ENCODE data around the gene NUDT16L1. TPM values are rescaled to one million over a fixed set of nuclear protein-coding genes. Genes with fewer than 3 reads are reported as not detected.

The NUDT16L1 gene
- polyA plus RNA-seq, 1 experiment: 25.2 TPM

DNA sequence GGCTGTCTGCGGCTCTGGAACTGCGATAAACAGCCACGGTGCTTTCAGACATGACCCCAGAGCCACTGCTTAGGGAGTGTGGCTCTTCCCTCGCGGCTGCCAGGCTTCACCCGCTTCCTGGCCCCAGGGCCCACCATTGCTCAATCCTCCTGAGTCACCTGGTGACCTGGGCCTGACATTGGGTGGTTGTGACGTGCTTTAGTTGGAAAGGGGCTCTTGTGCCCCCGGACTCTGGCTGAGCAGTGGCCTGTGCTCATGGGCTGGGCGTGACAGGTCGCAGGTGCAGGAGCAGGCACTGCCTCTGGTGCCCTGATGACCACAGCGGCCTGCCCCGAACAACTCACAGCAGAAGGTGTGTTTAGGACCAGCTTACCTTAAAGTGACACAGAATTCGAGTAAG lies 8.6 kb upstream of the NUDT16L1 start:
- Histone ChIP-seq H3K4me3 (ENCODE audit: low read depth, low read length) (no peak overlapping the region), H3K27ac (ENCODE audit: low read depth, low read length) (no peak overlapping the region), H3K9me3 (ENCODE audit: control insufficient read depth, insufficient read depth, low read length) (no peaks in the 10 kb centered on the region; the same call in 1 of the 2 replicates), H3K27me3 (ENCODE audit: control insufficient read depth, insufficient read depth, low read length) (no peaks in the 10 kb centered on the region)
- TF ChIP-seq, protein P1, sequence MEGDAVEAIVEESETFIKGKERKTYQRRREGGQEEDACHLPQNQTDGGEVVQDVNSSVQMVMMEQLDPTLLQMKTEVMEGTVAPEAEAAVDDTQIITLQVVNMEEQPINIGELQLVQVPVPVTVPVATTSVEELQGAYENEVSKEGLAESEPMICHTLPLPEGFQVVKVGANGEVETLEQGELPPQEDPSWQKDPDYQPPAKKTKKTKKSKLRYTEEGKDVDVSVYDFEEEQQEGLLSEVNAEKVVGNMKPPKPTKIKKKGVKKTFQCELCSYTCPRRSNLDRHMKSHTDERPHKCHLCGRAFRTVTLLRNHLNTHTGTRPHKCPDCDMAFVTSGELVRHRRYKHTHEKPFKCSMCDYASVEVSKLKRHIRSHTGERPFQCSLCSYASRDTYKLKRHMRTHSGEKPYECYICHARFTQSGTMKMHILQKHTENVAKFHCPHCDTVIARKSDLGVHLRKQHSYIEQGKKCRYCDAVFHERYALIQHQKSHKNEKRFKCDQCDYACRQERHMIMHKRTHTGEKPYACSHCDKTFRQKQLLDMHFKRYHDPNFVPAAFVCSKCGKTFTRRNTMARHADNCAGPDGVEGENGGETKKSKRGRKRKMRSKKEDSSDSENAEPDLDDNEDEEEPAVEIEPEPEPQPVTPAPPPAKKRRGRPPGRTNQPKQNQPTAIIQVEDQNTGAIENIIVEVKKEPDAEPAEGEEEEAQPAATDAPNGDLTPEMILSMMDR (IDR thresholded peaks at IDR 0.05; ENCODE audit: low read depth, low read length): no peak
- POLR2A ChIA-PET: no interaction called here
- DNase-seq (ENCODE audit: low read depth, low spot score): no peak
- CTCF ChIA-PET: no interaction called here

DNA sequence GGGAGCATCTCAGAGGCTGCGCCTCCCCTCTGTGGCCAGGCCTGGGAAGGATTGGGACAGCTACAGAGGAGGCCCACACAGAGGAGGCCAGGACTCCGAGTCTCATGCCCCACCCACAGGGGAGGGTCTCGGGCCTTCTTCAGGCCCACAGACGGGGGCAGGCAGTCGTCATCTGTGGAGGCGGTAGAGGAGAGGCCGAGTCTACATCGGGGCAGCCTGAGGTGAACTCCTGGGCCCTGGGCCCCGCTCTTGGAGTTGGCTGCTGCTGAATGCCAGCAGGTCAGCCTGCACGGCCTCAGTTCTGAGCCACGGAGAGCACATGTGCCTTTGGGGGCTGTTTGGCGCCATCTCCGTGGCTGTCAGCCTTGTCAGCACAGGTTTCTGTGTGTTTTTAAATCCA lies 8.1 kb upstream of the NUDT16L1 start:
- H3K9me3 ChIP-seq (ENCODE audit: control insufficient read depth, insufficient read depth, low read length): no peaks in the 10 kb centered on the region; the same call in 1 of the 2 replicates
- H3K4me3 ChIP-seq (ENCODE audit: low read depth, low read length): no peak overlapping the region
- no peaks in the 10 kb centered on the region for H3K27me3 ChIP-seq (ENCODE audit: control insufficient read depth, insufficient read depth, low read length)
- DNase-seq (ENCODE audit: low read depth, low spot score): no peak
- H3K27ac ChIP-seq (ENCODE audit: low read depth, low read length): no peak overlapping the region
- ChIA-PET POLR2A (no interaction called here), CTCF (no interaction called here)
- TF ChIP-seq, protein P1 (IDR thresholded peaks at IDR 0.05; ENCODE audit: low read depth, low read length): no peak

DNA sequence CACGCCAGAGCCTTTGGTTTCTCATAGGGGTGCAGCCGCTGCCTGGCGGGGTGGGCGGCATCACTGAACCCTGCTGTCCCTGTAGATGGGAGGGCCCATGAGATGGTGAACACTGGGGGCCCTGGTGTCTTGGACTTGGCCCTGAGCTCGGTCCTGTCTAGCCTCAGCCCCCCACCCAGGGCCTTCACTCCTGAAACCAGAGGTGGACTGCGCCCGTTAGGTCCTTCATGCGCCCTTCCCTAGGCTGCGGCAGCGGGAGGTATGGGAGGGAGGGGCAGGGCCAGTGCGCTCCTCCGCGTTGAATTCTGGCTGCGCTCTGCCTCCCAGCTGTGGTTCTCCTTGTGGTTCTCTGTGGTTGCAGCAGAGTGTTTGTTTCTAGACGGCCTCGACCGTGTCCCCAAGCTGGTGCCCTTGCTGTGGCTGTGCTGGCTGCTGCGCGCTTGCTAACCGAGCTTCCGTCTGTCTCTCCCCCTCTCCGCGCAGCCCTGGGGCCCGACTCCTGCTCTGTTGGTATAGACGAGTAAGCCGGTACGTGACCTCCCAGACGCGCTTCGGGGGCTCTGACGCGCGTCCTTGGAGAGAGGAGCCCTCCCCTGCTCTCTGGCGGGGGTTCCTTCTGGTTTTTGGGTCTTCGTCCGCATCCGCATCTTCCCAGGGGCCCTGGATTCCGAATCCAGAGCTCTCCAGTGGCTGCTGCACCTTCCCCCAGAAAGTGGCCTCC lies 7.4 kb upstream of the NUDT16L1 start:
- ChIA-PET POLR2A (no interaction called here), CTCF (no interaction called here)
- DNase-seq (ENCODE audit: low read depth, low spot score): no peak
- no peak overlapping the region for H3K27ac ChIP-seq (ENCODE audit: low read depth, low read length)
- no peaks in the 10 kb centered on the region for H3K27me3 ChIP-seq (ENCODE audit: control insufficient read depth, insufficient read depth, low read length)
- TF ChIP-seq, protein P1 (IDR thresholded peaks at IDR 0.05; ENCODE audit: low read depth, low read length): no peak
- no peak overlapping the region for H3K4me3 ChIP-seq (ENCODE audit: low read depth, low read length)
- no peaks in the 10 kb centered on the region; the same call in 1 of the 2 replicates for H3K9me3 ChIP-seq (ENCODE audit: control insufficient read depth, insufficient read depth, low read length)

DNA sequence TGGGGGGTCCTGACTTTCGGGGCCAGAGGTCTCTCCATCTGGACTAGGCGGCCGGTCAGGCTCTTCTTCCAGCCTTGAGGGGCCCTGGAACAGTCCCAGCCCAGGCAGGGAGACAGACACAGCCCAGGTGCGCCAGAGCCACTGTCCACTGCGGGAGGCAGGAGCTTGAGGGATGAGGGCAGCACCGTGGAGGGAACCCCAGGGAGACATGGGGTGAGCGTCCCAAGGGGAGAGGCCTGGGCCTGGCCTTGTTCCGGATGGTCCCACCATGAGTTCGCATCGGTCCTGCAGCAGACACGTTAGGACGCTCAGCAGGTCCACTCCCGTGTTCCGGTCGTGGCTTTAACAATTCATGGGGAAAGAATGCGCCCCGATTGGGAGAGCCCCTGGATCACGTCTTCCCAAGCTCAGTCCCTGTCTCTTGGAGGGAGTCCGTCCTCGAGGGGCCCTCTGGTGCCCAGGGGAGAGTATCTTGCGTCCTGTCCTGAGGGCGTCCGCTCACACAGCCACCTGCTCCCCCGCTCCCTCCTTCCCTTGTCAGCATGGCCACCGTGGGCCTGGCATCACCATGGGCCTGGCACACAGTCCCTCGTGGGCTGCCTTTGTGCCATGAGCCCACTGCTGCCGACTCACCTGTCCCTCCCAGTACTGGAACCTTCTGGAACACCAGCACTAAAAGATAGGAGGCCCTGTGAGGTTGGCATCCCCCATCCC lies 6.7 kb upstream of the NUDT16L1 start:
- Histone ChIP-seq H3K27ac (ENCODE audit: low read depth, low read length) (no peak overlapping the region), H3K27me3 (ENCODE audit: control insufficient read depth, insufficient read depth, low read length) (no peaks in the 10 kb centered on the region), H3K4me3 (ENCODE audit: low read depth, low read length) (no peak overlapping the region), H3K9me3 (ENCODE audit: control insufficient read depth, insufficient read depth, low read length) (no peaks in the 10 kb centered on the region; the same call in 1 of the 2 replicates)
- DNase-seq (ENCODE audit: low read depth, low spot score): no peak
- CTCF ChIA-PET: no interaction called here
- POLR2A ChIA-PET: interaction anchor here (0.7 kb wide), 1 partner anchor 856 kb away, joined by 3 read pairs; no protein-coding TSS in a partner anchor
- TF ChIP-seq, protein P1 (IDR thresholded peaks at IDR 0.05; ENCODE audit: low read depth, low read length): no peak

DNA sequence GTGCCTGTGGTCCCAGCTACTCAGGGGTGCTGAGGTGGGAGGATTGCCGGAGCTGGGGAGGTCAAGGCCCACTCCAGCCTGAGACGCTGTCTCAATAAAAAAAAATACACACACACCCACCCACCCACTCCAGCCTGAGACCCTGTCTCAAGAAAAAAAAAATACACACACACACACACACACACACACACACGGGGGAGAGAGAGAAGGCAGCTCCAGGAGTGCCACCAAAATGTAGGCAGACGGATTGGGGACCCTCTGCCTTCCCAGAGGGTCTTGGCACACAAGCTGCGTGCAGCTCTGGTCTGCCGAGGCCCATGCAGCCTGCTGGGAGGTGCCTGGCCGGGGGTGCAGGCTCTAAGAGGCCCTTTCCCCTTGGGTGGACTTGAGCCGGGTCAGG lies 5.9 kb upstream of the NUDT16L1 start:
- H3K27me3 ChIP-seq (ENCODE audit: control insufficient read depth, insufficient read depth, low read length): no peaks in the 10 kb centered on the region
- no peak overlapping the region for H3K4me3 ChIP-seq (ENCODE audit: low read depth, low read length)
- ChIA-PET POLR2A (interaction anchor here (0.7 kb wide), 1 partner anchor 857 kb away, joined by 3 read pairs; no protein-coding TSS in a partner anchor), CTCF (no interaction called here)
- TF ChIP-seq, protein P1 (IDR thresholded peaks at IDR 0.05; ENCODE audit: low read depth, low read length): no peak
- DNase-seq (ENCODE audit: low read depth, low spot score): no peak
- H3K27ac ChIP-seq (ENCODE audit: low read depth, low read length): no peak overlapping the region
- no peaks in the 10 kb centered on the region; the same call in 1 of the 2 replicates for H3K9me3 ChIP-seq (ENCODE audit: control insufficient read depth, insufficient read depth, low read length)
